ENCODE data around the gene ZMYND15. TPM values are rescaled to one million over a fixed set of nuclear protein-coding genes. Genes with fewer than 3 reads are reported as not detected.

The ZMYND15 gene
- total and polyA plus RNA-seq, 2 donors (not counting 3 experiments of a cell fraction or from before 2014, with no cell fraction given) = 0.12 to 0.44 TPM

GRCh38 chr17:4716081-4716480, 23.6 kb upstream of the ZMYND15 start:
- ChIA-PET CTCF (interaction anchor here (0.6 kb wide), 2 partner anchors 184 to 187 kb away, joined by 3 to 5 read pairs; partner anchors contain the start of gene CHRNE), POLR2A (no interaction called here)
- H3K36me3 ChIP-seq (ENCODE audit: control insufficient read depth in 2 of 2, extremely low read depth in 1 of 2, insufficient read depth in 2 of 2, low read length in 2 of 2) = peaks cover 0 to 4% of the 10 kb centered on the region in 2 experiments
- no peak for DNase-seq (ENCODE audit: low read depth, low spot score)
- no peak overlapping the region for H2AFZ ChIP-seq (ENCODE audit: low read depth, low read length)
- FAIRE-seq = no peak
- no peak overlapping the region for H3K27ac ChIP-seq (ENCODE audit: insufficient read depth, low read depth, low read length)
- H3K9me3 ChIP-seq (replicated peaks; ENCODE audit: control insufficient read depth, insufficient read depth, low read length) = no peaks in the 10 kb centered on the region
- no peaks in the 10 kb centered on the region for H3K79me2 ChIP-seq (ENCODE audit: control insufficient read depth, insufficient read depth, low read length)
- H3K9me1 ChIP-seq (replicated peaks; ENCODE audit: control insufficient read depth, extremely low read depth, insufficient read depth, low read length) = no peaks in the 10 kb centered on the region
- intact Hi-C loops (cut with micrococcal nuclease) (no loop called here), dilution Hi-C loops (cut with MboI; ENCODE audit: extremely low pct_ligation_motif_present, low sequenced_read_pairs) (no loop called here)
- H4K20me1 ChIP-seq (replicated peaks; ENCODE audit: control insufficient read depth, extremely low read depth, insufficient read depth, low read length) = no peaks in the 10 kb centered on the region
- no TSS peak for BruUV-seq (replicated peaks)
- TF ChIP-seq MYC (IDR thresholded peaks at IDR 0.05; ENCODE audit: low read depth, low read length) (no peak), GATA2 (IDR thresholded peaks at IDR 0.05; ENCODE audit: insufficient read depth, insufficient read length, low read depth, low read length) (no peak), CTCF (IDR thresholded peaks at IDR 0.05; ENCODE audit: extremely low read depth in 1 of 2, insufficient read depth in 1 of 2, low read depth in 1 of 2, low read length in 2 of 2) (no peak), MAX (IDR thresholded peaks at IDR 0.05; ENCODE audit: insufficient read depth, insufficient read length) (no peak), EZH2 (IDR thresholded peaks at IDR 0.05; ENCODE audit: borderline replicate concordance, low read depth, low read length, severe bottlenecking) (no peak), JUN (IDR thresholded peaks at IDR 0.05; ENCODE audit: borderline replicate concordance, insufficient read depth, insufficient read length, low read depth) (no peak), FOS (IDR thresholded peaks at IDR 0.05; ENCODE audit: borderline replicate concordance, insufficient read depth, low read length) (no peak), POLR2A (IDR thresholded peaks at IDR 0.05; ENCODE audit: low read depth, low read length) (no peak), POLR2AphosphoS5 (IDR thresholded peaks at IDR 0.05; ENCODE audit: insufficient read depth, low read depth, low read length) (no peak)
- no peak overlapping the region for H3K9ac ChIP-seq (replicated peaks; ENCODE audit: extremely low read depth, insufficient read depth, low read length)
- no peaks in the 10 kb centered on the region for H3K27me3 ChIP-seq (ENCODE audit: control insufficient read depth in 2 of 2, insufficient read depth in 2 of 2, low read length in 2 of 2)
- no peak overlapping the region for H3K4me3 ChIP-seq (replicated peaks in 1 of 3; ENCODE audit: insufficient read depth in 1 of 3, low read depth in 1 of 3, low read length in 3 of 3)
- H3K4me2 ChIP-seq (ENCODE audit: insufficient read depth, low read length) = no peak overlapping the region
- H3K4me1 ChIP-seq (ENCODE audit: control insufficient read depth, extremely low read depth, insufficient read depth, low read length) = peaks cover 10% of the 10 kb centered on the region
